HepG2 (cell line): ENCODE results near the gene EI24. TPM values are rescaled to one million over a fixed set of nuclear protein-coding genes. Genes with fewer than 3 reads are reported as not detected.

Experiments used
- ARNT2 ChIP-seq: sonication (generic); formaldehyde crosslinking; IDR thresholded peaks from 2 replicates; pipeline ENCODE4 v1.8.0; 2022; ENCODE audit warnings: mild to moderate bottlenecking, low read depth, missing genetic modification reagents, moderate library complexity
- ATF7 ChIP-seq, 2 experiments: fragments of 450-650 bp in 1 of 2; sonication (generic) in 1 of 2; formaldehyde crosslinking in 1 of 2; IDR thresholded peaks; 2 replicates each; pipeline versions ENCODE4 v1.4.0 to v1.6.1; 2016 to 2020; ENCODE audit warnings: antibody characterized with exemption in 1 of 2, mild to moderate bottlenecking in 1 of 2, missing genetic modification reagents in 1 of 2
- CEBPB ChIP-seq: IDR thresholded peaks from 2 replicates; pipeline ENCODE4 v1.6.1; 2011; ENCODE audit warnings: low read depth, low read length, improper control_type of control experiment, borderline replicate concordance
- CREB1 ChIP-seq, 2 experiments: fragments of 450-650 bp in 1 of 2; IDR thresholded peaks; 2 replicates each; pipeline ENCODE4 v1.6.1; 2016 to 2017; ENCODE audit warnings: control low read depth in 1 of 2, mild to moderate bottlenecking in 1 of 2, missing compliant biosample characterization in 1 of 2, missing genetic modification characterization in 1 of 2
- CREB3 ChIP-seq: sonication (generic); formaldehyde crosslinking; IDR thresholded peaks from 2 replicates; pipeline ENCODE4 v1.5.0; 2020; ENCODE audit warnings: missing genetic modification reagents
- ELF4 ChIP-seq: sonication (generic); formaldehyde crosslinking; IDR thresholded peaks from 2 replicates; pipeline ENCODE4 v1.5.0; 2020; ENCODE audit warnings: missing genetic modification reagents, mild to moderate bottlenecking, moderate library complexity, borderline replicate concordance
- HNF1A ChIP-seq, 2 experiments: sonication (generic) in 1 of 2; formaldehyde crosslinking in 1 of 2; IDR thresholded peaks; 2 replicates each; pipeline versions ENCODE4 v1.4.0 to v1.6.1; 2016 to 2020; ENCODE audit warnings: borderline replicate concordance in 1 of 2, low read depth in 1 of 2, mild to moderate bottlenecking in 1 of 2, missing genetic modification reagents in 1 of 2
- IKZF5 ChIP-seq: IDR thresholded peaks from 2 replicates; pipeline ENCODE4 v1.6.1; 2018; ENCODE audit warnings: missing genetic modification reagents, mild to moderate bottlenecking, missing compliant biosample characterization
- ISX ChIP-seq: sonication (generic); formaldehyde crosslinking; conservative IDR thresholded peaks from 2 replicates; pipeline ENCODE4 v1.5.0; 2020; ENCODE audit warnings: missing genetic modification reagents
- MAFF ChIP-seq: IDR thresholded peaks from 2 replicates; pipeline ENCODE4 v1.6.1; 2011; ENCODE audit warnings: low read depth, low read length, improper control_type of control experiment
- MLLT10 ChIP-seq: sonication (generic); formaldehyde crosslinking; IDR thresholded peaks from 2 replicates; pipeline ENCODE4 v1.4.0; 2020; ENCODE audit warnings: missing genetic modification reagents
- PBX2 ChIP-seq: IDR thresholded peaks from 2 replicates; pipeline ENCODE4 v1.6.1; 2016; ENCODE audit warnings: control low read depth
- TFAP4 ChIP-seq: sonication (generic); IDR thresholded peaks from 2 replicates; pipeline ENCODE4 v1.6.1; 2016; ENCODE audit warnings: low read depth, borderline replicate concordance
- TFDP1 ChIP-seq: IDR thresholded peaks from 2 replicates; pipeline ENCODE4 v1.6.1; 2016; ENCODE audit warnings: missing compliant biosample characterization, missing genetic modification reagents, borderline replicate concordance
- ZBTB3 ChIP-seq: sonication (generic); formaldehyde crosslinking; IDR thresholded peaks from 2 replicates; pipeline ENCODE4 v1.4.0; 2020; ENCODE audit warnings: low read depth, mild to moderate bottlenecking, moderate library complexity, missing genetic modification reagents, borderline replicate concordance
- ZNF614 ChIP-seq: IDR thresholded peaks from 2 replicates; pipeline ENCODE4 v1.6.1; 2018; ENCODE audit warnings: missing biosample characterization, missing genetic modification reagents, inconsistent platforms, borderline replicate concordance
- ZNF777 ChIP-seq: sonication (generic); formaldehyde crosslinking; IDR thresholded peaks from 2 replicates; pipeline ENCODE4 v1.4.0; 2020; ENCODE audit warnings: missing genetic modification reagents
- polyA plus RNA-seq, 8 experiments: library from polyadenylated mRNA; depleted of rRNA in 3 of 8; stranded (reverse) in 7 of 8; unstranded in 1 of 8; fragments of >200 nt; fragmentation: Illumina TruSeq in 4 of 8; extraction: Trizol in 4 of 8; gene quantifications; 2 replicates each; pipeline versions ENCODE4 v1.2.1 to v1.2.3, GENCODE V29; 2011 to 2016; ENCODE audit warnings: low read depth in 4 of 8, missing spikeins in 1 of 8, mixed read lengths in 1 of 8; ENCODE audit not compliant: insufficient read depth in 1 of 8
- total RNA-seq, 5 experiments: library from RNA; depleted of rRNA; stranded (reverse); fragments of >200 nt; fragmentation: Illumina TruSeq; extraction: Trizol; gene quantifications; 2 replicates each; pipeline ENCODE4 v1.2.3, GENCODE V29; 2016; ENCODE audit warnings: low read depth in 1 of 5

The EI24 gene
- total and polyA plus RNA-seq, 2 of the 13 experiments (the other 11 are each of a cell fraction or from before 2014, with no cell fraction given), result 84.7 to 126 TPM

GRCh38 chr11:125592305-125593113, 23.2 kb downstream of the EI24 start, which contains the start of gene STT3A (continued):
- TF ChIP-seq IKZF5 (CRISPR knock-in tag) (peak; percentile 69), CEBPB (no peak), CREB3 (no peak), MLLT10 (CRISPR knock-in tag) (no peak), CREB1 (IDR thresholded peaks at IDR 0.05) (peak; percentile 96), CREB1 (CRISPR knock-in tag; IDR thresholded peaks at IDR 0.05) (peak; percentile 97), ATF7 (IDR thresholded peaks at IDR 0.05) (no peak), ATF7 (CRISPR knock-in tag; IDR thresholded peaks at IDR 0.05) (no peak), ZBTB3 (CRISPR knock-in tag) (no peak), HNF1A (IDR thresholded peaks at IDR 0.05; ENCODE audit: low read depth) (0 out of 2 replicates have a peak, but pooled peaks have one; percentile 3), HNF1A (CRISPR knock-in tag; IDR thresholded peaks at IDR 0.05; ENCODE audit: borderline replicate concordance) (peak; percentile 46; the same call in 1 of the 2 replicates), TFDP1 (CRISPR knock-in tag) (peak; percentile 92), ZNF777 (CRISPR knock-in tag) (0 out of 2 replicates have a peak, but pooled peaks have one; percentile 17), MAFF (0 out of 2 replicates have a peak, but pooled peaks have one; percentile 2), ISX (CRISPR knock-in tag) (0 out of 2 replicates have a peak, but pooled peaks have one; percentile 68), PBX2 (CRISPR knock-in tag) (peak; percentile 99), ELF4 (CRISPR knock-in tag) (no peak; the same call in 1 of the 2 replicates), ARNT2 (CRISPR knock-in tag) (0 out of 2 replicates have a peak, but pooled peaks have one; percentile 5), ZNF614 (CRISPR knock-in tag) (peak; percentile 63; the same call in 1 of the 2 replicates), TFAP4 (peak; percentile 19; the same call in 1 of the 2 replicates)
